A673 (cell line): ENCODE results near the gene STARD3.

Source experiments
- CTCF ChIP-seq: fragments of 300-800, 200-600 bp; sonication (generic); conservative IDR thresholded peaks from 2 replicates; pipeline ENCODE4 v1.5.1; 2017; ENCODE audit warnings: low read depth, mild to moderate bottlenecking, antibody characterized with exemption, low read length, moderate library complexity, mixed read lengths
- EZH2 ChIP-seq: fragments of 200-600 bp; sonication (generic); IDR thresholded peaks from 2 replicates; pipeline ENCODE4 v1.6.1; 2017; ENCODE audit warnings: borderline replicate concordance, low read depth, mild to moderate bottlenecking, mixed read lengths, antibody characterized with exemption, low read length; ENCODE audit not compliant: poor library complexity, severe bottlenecking

GRCh38 chr17:39697961-39698360 lies 61.0 kb downstream of the STARD3 start:
- no peak for TF ChIP-seq CTCF
- no peak for TF ChIP-seq EZH2
